Ramos (cell line): Measurements from ENCODE around the gene SLC17A5.
"Not testable (repeated sequence)": the region's sequence is repeated elsewhere in the genome, so short reads cannot be mapped to it uniquely, and the experiment has no call there.

ENCODE experiments used
- in situ Hi-C: fragments of 300-500 bp; cut with MboI; formaldehyde crosslinking; loops from one replicate; pipeline ENCODE4 v1.14.3; 2022; ENCODE audit warnings: low sequenced_read_pairs; ENCODE audit not compliant: unreplicated experiment

Gene SLC17A5

GRCh38 chr6:73623480-73623879 is 30.3 kb downstream of the SLC17A5 start:
- in situ Hi-C loops, result not testable (repeated sequence)

GRCh38 chr6:73618082-73618481 is 35.7 kb downstream of the SLC17A5 start:
- in situ Hi-C loops, result not testable (repeated sequence)

DNA sequence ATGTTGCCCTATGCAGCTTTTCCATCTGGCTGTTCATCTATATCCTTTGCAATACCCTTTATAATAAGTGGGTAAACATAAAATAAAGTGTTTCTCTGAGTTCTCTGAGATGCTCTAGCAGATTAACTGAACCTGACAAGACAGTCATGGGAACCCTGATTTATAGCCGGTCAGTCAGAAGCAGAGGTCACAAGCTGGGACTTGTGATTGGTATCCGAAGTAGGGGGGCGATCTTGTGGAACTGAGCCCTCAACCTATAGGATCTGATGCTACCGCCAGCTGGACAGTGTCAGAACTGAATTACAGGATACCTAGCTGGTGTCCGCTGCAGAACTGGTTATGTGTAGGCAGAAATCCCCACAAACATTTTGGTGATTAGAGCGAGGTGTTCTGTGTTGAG is 39.0 kb downstream of the SLC17A5 start:
- in situ Hi-C loops, result no loop called here

- in situ Hi-C loops, result no loop called here
Measured at GRCh38 chr6:73613806-73614536, 39.8 kb downstream of the SLC17A5 start.

- in situ Hi-C loops, result no loop called here
Measured at GRCh38 chr6:73612611-73613010, 41.2 kb downstream of the SLC17A5 start.

DNA sequence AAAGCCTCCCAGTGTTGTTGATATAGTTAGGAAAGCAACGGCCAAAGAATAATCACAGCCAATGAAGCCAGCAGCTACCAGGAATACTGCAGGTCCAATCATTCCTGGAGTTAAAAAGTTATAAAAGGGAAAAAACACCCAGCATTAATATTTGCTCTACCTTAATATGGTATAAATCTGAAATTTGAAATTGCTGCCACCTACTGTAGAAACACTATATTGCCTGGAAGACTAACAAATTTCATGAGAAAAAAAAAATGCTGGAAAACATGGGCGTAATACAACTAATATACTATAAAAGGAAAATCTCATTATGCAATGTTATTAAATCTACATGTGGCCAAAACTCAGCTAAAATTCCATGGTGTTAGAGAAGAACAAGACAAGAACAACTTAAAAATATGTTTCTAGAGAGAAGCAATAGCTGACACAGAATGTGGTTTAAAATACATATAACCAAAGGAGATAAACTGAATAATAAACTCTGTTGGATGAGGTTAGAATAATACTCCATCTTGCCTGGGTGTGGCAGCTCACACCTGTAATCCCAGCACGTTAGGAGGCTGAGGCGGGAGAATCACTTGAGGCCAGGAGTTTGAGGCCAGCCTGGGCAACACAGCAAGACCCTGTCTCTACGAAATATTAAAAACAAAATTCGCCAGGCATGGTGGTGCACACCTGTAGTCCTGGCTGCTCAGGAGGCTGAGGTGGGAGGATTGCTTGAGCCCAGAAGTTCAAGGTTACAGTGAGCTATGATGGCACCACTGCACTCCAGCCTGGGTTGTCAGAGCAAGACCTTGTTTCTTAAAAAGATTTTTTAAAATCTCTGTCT is 43.1 kb downstream of the SLC17A5 start:
- in situ Hi-C loops, result no loop called here

DNA sequence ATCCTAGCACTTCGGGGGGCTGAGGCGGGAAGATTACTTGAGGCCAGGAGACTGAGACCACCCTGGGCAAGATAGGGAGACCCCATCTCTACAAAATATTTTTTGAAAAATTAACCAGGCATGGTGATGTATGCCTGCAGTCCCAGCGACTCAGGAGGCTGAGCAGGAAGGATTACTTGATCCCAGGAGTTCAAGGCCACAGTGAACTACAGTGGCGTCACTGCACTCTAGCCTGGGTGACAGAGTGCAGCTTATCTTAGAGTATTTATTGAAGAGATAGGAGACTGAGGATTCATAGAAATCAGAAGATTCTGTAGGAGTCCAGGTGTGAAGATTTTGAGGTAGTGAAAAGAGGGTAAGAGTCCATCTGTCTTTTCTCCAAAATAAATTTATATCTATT is 45.0 kb downstream of the SLC17A5 start:
- in situ Hi-C loops, result no loop called here

GRCh38 chr6:73606428-73606827 is 47.4 kb downstream of the SLC17A5 start:
- in situ Hi-C loops, result no loop called here

GRCh38 chr6:73604461-73604860 is 49.3 kb downstream of the SLC17A5 start:
- in situ Hi-C loops, result no loop called here

DNA sequence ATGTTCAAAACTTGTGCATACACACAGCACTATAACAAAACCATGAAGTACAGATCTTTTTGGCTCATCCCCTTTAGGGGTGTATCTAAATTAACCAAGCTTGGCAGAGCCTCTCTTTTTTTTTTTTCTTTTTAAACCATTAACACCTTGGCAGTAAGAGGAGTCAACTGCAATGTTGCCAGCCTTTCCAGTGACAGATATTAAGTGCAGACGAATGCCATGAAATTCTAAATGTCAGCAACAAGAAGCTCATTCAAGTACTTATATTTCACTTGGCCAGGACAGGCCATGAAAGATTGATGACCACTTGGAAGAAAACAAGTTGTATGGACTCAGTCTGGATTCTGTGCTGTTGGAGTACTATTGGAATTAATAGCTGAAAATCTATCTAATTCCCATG is 49.8 kb downstream of the SLC17A5 start:
- in situ Hi-C loops, result no loop called here

DNA sequence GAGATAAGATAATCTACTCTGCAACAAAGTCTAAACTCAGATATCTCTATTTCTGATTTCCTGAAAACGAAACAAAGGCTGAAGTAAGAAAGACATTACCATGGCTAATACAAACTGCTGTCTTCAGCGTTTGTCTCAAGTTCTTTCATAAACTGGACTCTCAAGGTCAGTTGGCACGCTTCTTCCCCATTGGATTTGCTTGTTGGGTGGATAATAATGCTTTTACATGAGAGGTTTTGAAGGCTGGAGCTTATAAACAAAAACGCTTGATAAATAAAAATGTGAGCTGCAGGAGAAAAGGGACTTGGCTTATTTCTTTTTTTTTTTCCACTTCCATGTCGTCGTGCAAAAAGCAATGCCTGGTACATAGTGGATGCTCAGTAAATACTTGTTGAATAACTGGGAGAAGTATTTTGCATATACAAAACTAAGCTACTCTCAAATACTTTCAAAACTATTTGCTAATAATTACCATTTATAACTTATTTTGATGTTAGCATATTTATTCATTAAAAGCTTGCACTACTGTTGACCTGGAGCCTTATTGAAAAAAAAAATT is 67.3 kb downstream of the SLC17A5 start:
- in situ Hi-C loops, result no loop called here

DNA sequence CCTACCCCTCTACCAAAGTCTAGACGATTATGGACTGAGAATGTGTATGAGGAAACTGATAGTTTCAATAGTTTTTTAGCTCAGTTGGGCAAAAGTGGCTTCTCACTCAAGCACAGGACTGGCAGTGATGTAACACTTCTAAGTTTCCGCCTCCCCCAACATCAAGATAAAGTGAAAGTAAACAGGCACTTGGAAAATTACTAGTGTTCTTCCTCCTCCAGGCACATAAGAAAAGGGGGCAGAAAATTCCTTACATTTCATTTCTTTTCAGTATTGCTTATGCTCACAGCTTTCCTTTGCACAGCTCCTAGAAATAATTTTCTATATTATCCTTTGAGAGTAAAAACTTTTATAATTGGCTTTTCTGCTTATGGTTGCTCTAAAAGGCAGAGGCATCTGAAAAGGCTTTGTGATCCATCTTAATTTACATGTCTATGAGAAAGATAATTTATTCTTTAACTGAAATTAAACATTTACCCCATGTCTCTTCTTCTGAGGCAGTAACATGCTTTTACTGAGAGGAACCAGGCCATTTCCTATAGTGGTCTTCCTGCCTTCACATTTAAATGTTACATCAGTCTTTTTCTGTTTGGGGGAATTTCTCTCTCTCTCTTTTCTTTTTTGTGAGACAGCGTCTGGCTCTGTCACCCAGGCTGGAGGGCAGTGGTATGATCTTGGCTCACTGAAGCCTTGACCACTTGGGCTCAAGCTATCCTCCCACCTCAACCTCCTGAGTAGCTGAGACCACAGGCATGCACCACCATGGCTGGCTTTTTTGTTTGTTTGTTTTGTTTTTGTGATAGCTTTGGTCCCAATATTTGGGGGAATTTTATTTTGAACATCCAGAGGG is 68.0 kb downstream of the SLC17A5 start:
- in situ Hi-C loops, result no loop called here

GRCh38 chr6:73581293-73581692 is 72.5 kb downstream of the SLC17A5 start:
- in situ Hi-C loops, result no loop called here

- in situ Hi-C loops, result no loop called here
Measured at GRCh38 chr6:73580247-73581149, 73.3 kb downstream of the SLC17A5 start.

GRCh38 chr6:73579851-73580246 is 73.9 kb downstream of the SLC17A5 start:
- in situ Hi-C loops, result no loop called here

- in situ Hi-C loops, result no loop called here
Measured at GRCh38 chr6:73579389-73579788, 74.4 kb downstream of the SLC17A5 start.

GRCh38 chr6:73577676-73578075 is 76.1 kb downstream of the SLC17A5 start:
- in situ Hi-C loops, result no loop called here

GRCh38 chr6:73572531-73572930 is 81.3 kb downstream of the SLC17A5 start:
- in situ Hi-C loops, result not testable (repeated sequence)
